Large intestine (tissue), 3 donors: ENCODE results near the gene MAVS. TPM values are rescaled to one million over a fixed set of nuclear protein-coding genes. Genes with fewer than 3 reads are reported as not detected.
A peak's percentile ranks its signal among the peaks of the same experiment; 100 is the strongest.

Source experiments
- DNase-seq, 2 donors: peaks; one replicate each; pipeline versions ENCODE4 v3.0.0 to v3.0.0-alpha.2; 2013
- H3K27ac ChIP-seq: one replicate; pipeline ENCODE4 v1.5.1; 2013; ENCODE audit warnings: low read length
- H3K27me3 ChIP-seq: 2 replicates; pipeline ENCODE4 v1.6.1; 2013; ENCODE audit warnings: low read length; ENCODE audit not compliant: control insufficient read depth, insufficient read depth
- H3K36me3 ChIP-seq: 2 replicates; pipeline ENCODE4 v1.6.1; 2013; ENCODE audit warnings: low read length; ENCODE audit not compliant: control insufficient read depth, insufficient read depth
- H3K4me1 ChIP-seq: one replicate; pipeline ENCODE4 v1.6.1; 2013; ENCODE audit warnings: low read length; ENCODE audit not compliant: control insufficient read depth, insufficient read depth
- H3K4me3 ChIP-seq: one replicate; pipeline ENCODE4 v1.5.1; 2013; ENCODE audit warnings: low read length
- H3K9me3 ChIP-seq: one replicate; pipeline ENCODE4 v1.6.1; 2013; ENCODE audit warnings: mild to moderate bottlenecking, low read depth, low read length, moderate library complexity; ENCODE audit not compliant: control insufficient read depth
- WGBS: methylation state at CpG from one replicate; pipeline ENCODE4 v1.1.5; 2013; ENCODE audit warnings: low lambda C conversion rate; ENCODE audit not compliant: insufficient coverage; 5-methylcytosine and 5-hydroxymethylcytosine counted together
- polyA plus RNA-seq: library from polyadenylated mRNA; unstranded; fragments of 120-200 nt; gene quantifications from one replicate; pipeline ENCODE4 v1.2.1, GENCODE V29; 2013

MAVS gene
- polyA plus RNA-seq, 1 donor = 28.4 TPM

DNA sequence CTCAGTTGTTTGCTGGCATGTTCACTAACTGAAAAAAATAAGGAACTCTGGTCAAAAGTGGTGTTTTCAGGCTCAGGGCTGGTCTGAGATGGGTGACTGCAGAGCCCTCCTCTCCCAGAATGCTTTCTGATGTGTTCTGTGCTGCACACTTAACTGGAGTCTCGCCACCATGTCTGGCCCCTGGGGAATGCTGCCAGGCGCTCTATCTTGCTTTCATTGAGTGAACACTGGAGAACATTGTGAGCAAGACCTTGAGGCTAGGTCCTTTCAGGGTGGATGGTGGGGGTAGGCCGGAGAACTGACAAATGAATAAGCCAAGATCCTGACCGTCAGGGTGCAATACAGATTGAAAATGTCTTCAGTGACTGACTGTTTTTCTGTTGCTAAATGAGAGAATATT is 62.0 kb downstream of the MAVS start:
- no peak overlapping the region for H3K27ac ChIP-seq
- H3K9me3 ChIP-seq = no peaks in the 10 kb centered on the region
- H3K27me3 ChIP-seq = no peaks in the 10 kb centered on the region
- no CpG with 5 or more reads among the region's 4 CpGs for WGBS
- H3K36me3 ChIP-seq = peaks cover 41% of the 10 kb centered on the region
- no peak overlapping the region for H3K4me3 ChIP-seq
- peaks cover 8% of the 10 kb centered on the region for H3K4me1 ChIP-seq
- no peak for DNase-seq

GRCh38 chr20:3909952-3910366 is 63.3 kb downstream of the MAVS start:
- no peak overlapping the region for H3K27ac ChIP-seq
- H3K36me3 ChIP-seq = peaks cover 51% of the 10 kb centered on the region
- H3K9me3 ChIP-seq = no peaks in the 10 kb centered on the region
- no peak for DNase-seq
- H3K4me3 ChIP-seq = no peak overlapping the region
- no peaks in the 10 kb centered on the region for H3K27me3 ChIP-seq
- H3K4me1 ChIP-seq = peaks cover 8% of the 10 kb centered on the region

GRCh38 chr20:3910853-3911252 is 64.2 kb downstream of the MAVS start:
- Histone ChIP-seq H3K27ac (no peak overlapping the region), H3K27me3 (no peaks in the 10 kb centered on the region), H3K4me3 (no peak overlapping the region), H3K4me1 (peaks cover 8% of the 10 kb centered on the region), H3K9me3 (no peaks in the 10 kb centered on the region), H3K36me3 (peaks cover 56% of the 10 kb centered on the region)
- WGBS = 20% methylated on average over 1 of the region's 2 CpGs
- peak in 1 of 2 donors; percentile 70 for DNase-seq

- Histone ChIP-seq H3K4me1 (peaks cover 8% of the 10 kb centered on the region), H3K4me3 (no peak overlapping the region), H3K27ac (no peak overlapping the region), H3K9me3 (no peaks in the 10 kb centered on the region), H3K27me3 (no peaks in the 10 kb centered on the region), H3K36me3 (peaks cover 64% of the 10 kb centered on the region)
- 33% methylated on average over 1 of the region's 2 CpGs for WGBS
- peak; percentile 52 to 74 for DNase-seq
Observed at GRCh38 chr20:3911956-3912355, 65.3 kb downstream of the MAVS start.

- peaks cover 63% of the 10 kb centered on the region for H3K36me3 ChIP-seq
- no CpG with 5 or more reads among the region's 2 CpGs for WGBS
Observed at GRCh38 chr20:3914446-3914845, 67.8 kb downstream of the MAVS start.

DNA sequence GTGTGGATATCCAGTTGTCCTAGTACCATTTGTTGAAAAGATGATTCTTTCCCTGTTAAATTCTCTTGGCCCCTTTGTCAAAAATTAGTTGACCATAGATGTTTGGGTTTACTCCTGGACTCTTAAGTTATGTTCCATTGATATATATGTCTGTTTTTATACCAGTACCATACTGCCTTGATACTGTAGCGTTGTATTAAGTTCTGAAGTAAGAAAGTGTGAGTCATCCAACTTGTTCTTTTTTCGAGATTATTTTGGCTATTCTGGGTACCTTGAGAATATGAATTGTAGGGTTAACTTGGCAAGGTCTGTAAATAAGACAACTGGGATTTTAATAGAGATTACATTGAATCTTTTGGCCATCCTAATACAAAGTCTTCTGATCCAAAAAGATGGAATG is 69.1 kb downstream of the MAVS start:
- no peak for DNase-seq
- Histone ChIP-seq H3K27ac (no peak overlapping the region), H3K4me3 (no peak overlapping the region), H3K27me3 (no peaks in the 10 kb centered on the region), H3K36me3 (peaks cover 58% of the 10 kb centered on the region), H3K4me1 (peaks cover 3% of the 10 kb centered on the region), H3K9me3 (no peaks in the 10 kb centered on the region)
- WGBS = no CpG with 5 or more reads among the region's 2 CpGs

More at GRCh38 chr20:3914446-3914845, 67.8 kb downstream of the MAVS start:
- no peak overlapping the region for H3K4me3 ChIP-seq
- peaks cover 8% of the 10 kb centered on the region for H3K4me1 ChIP-seq
- H3K27me3 ChIP-seq = no peaks in the 10 kb centered on the region
- no peak overlapping the region for H3K27ac ChIP-seq
- DNase-seq = no peak
- no peaks in the 10 kb centered on the region for H3K9me3 ChIP-seq

GRCh38 chr20:3916364-3916763 is 69.7 kb downstream of the MAVS start:
- no peak for DNase-seq
- 88% methylated on average over 1 of the region's 2 CpGs for WGBS
- Histone ChIP-seq H3K4me1 (peaks cover 3% of the 10 kb centered on the region), H3K36me3 (peaks cover 63% of the 10 kb centered on the region), H3K9me3 (no peaks in the 10 kb centered on the region), H3K4me3 (no peak overlapping the region), H3K27ac (no peak overlapping the region), H3K27me3 (no peaks in the 10 kb centered on the region)

- no peaks in the 10 kb centered on the region for H3K27me3 ChIP-seq
- peaks cover 70% of the 10 kb centered on the region for H3K36me3 ChIP-seq
- H3K4me1 ChIP-seq = no peaks in the 10 kb centered on the region
- WGBS = no CpG with 5 or more reads among the region's 1 CpG
- DNase-seq = no peak
- no peak overlapping the region for H3K27ac ChIP-seq
- H3K4me3 ChIP-seq = no peak overlapping the region
- no peaks in the 10 kb centered on the region for H3K9me3 ChIP-seq
Observed at GRCh38 chr20:3919352-3919751, 72.7 kb downstream of the MAVS start.

- H3K4me1 ChIP-seq = no peaks in the 10 kb centered on the region
- H3K36me3 ChIP-seq = peaks cover 55% of the 10 kb centered on the region
- peak in 1 of 2 donors; percentile 31 for DNase-seq
- no peaks in the 10 kb centered on the region for H3K27me3 ChIP-seq
- H3K9me3 ChIP-seq = no peaks in the 10 kb centered on the region
- WGBS = 73% methylated on average over 4 of the region's 13 CpGs
- H3K4me3 ChIP-seq = no peak overlapping the region
- no peak overlapping the region for H3K27ac ChIP-seq
Observed at GRCh38 chr20:3922223-3922982, 75.8 kb downstream of the MAVS start.

DNA sequence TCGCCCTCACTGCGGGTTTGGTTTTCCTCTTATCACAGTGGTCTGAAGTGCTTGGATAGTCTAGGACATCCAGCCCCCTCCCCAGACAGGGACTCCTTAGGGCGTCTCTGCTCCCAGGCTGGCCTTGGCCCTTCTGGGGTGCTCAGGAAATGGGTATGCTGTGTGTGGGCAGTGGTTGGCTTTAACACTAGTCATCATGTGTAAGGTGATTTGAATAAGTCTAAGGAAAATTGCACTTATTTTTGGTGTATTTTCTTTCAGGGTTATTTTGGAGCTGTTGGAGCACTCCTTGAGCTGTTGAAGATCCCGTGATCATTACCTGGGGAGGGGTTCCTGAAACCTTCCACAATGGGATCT is 76.3 kb downstream of the MAVS start:
- Histone ChIP-seq H3K27me3 (no peaks in the 10 kb centered on the region), H3K9me3 (no peaks in the 10 kb centered on the region), H3K4me3 (no peak overlapping the region), H3K4me1 (no peaks in the 10 kb centered on the region), H3K27ac (no peak overlapping the region), H3K36me3 (peaks cover 53% of the 10 kb centered on the region)
- WGBS = no CpG with 5 or more reads among the region's 4 CpGs
- no peak for DNase-seq

- Histone ChIP-seq H3K27me3 (no peaks in the 10 kb centered on the region), H3K4me3 (no peak overlapping the region), H3K36me3 (peaks cover 46% of the 10 kb centered on the region), H3K4me1 (no peaks in the 10 kb centered on the region), H3K9me3 (no peaks in the 10 kb centered on the region), H3K27ac (no peak overlapping the region)
- DNase-seq = no peak
- WGBS = no CpG with 5 or more reads among the region's 2 CpGs
Observed at GRCh38 chr20:3923818-3924217, 77.2 kb downstream of the MAVS start.
